Measurements from ENCODE around the gene THSD7A. TPM values are rescaled to one million over a fixed set of nuclear protein-coding genes. Genes with fewer than 3 reads are reported as not detected.

THSD7A gene
- total RNA-seq, 1 experiment from 2014 or later, result 5.9 TPM

GRCh38 chr7:11758627-11759111 is 73.3 kb downstream of the THSD7A start:
- DNase-seq, result no peak
- Mint-ChIP-seq H3K36me3 (ENCODE audit: insufficient read depth, unreplicated experiment) (no peaks in the 10 kb centered on the region), H3K9me3 (ENCODE audit: low read depth, unreplicated experiment) (no peaks in the 10 kb centered on the region), H3K27me3 (ENCODE audit: unreplicated experiment) (no peaks in the 10 kb centered on the region), H3K27ac (ENCODE audit: unreplicated experiment) (no peak overlapping the region), H3K4me3 (ENCODE audit: low read depth, unreplicated experiment) (no peak overlapping the region), H3K4me1 (ENCODE audit: low read depth, unreplicated experiment) (no peaks in the 10 kb centered on the region)
- intact Hi-C loops (cut with micrococcal nuclease; ENCODE audit: unreplicated experiment), result no loop called here
- BruUV-seq (replicated peaks), result no TSS peak
- no peak for TF ChIP-seq CTCF (IDR thresholded peaks at IDR 0.05; ENCODE audit: unreplicated experiment)
- CTCF ChIA-PET, result no interaction called here

GRCh38 chr7:11757153-11757552 is 74.8 kb downstream of the THSD7A start:
- intact Hi-C loops (cut with micrococcal nuclease; ENCODE audit: unreplicated experiment), result no loop called here
- TF ChIP-seq CTCF (IDR thresholded peaks at IDR 0.05; ENCODE audit: unreplicated experiment), result no peak
- no peaks in the 10 kb centered on the region for H3K4me1 Mint-ChIP-seq (ENCODE audit: low read depth, unreplicated experiment)
- H3K9me3 Mint-ChIP-seq (ENCODE audit: low read depth, unreplicated experiment), result no peaks in the 10 kb centered on the region
- H3K4me3 Mint-ChIP-seq (ENCODE audit: low read depth, unreplicated experiment), result no peak overlapping the region
- no peaks in the 10 kb centered on the region for H3K36me3 Mint-ChIP-seq (ENCODE audit: insufficient read depth, unreplicated experiment)
- no peaks in the 10 kb centered on the region for H3K27me3 Mint-ChIP-seq (ENCODE audit: unreplicated experiment)
- CTCF ChIA-PET, result no interaction called here
- BruUV-seq (replicated peaks), result no TSS peak
- no peak overlapping the region for H3K27ac Mint-ChIP-seq (ENCODE audit: unreplicated experiment)
- DNase-seq, result no peak

- Mint-ChIP-seq H3K9me3 (ENCODE audit: low read depth, unreplicated experiment) (no peaks in the 10 kb centered on the region), H3K27me3 (ENCODE audit: unreplicated experiment) (no peaks in the 10 kb centered on the region), H3K27ac (ENCODE audit: unreplicated experiment) (no peak overlapping the region), H3K4me1 (ENCODE audit: low read depth, unreplicated experiment) (no peaks in the 10 kb centered on the region), H3K4me3 (ENCODE audit: low read depth, unreplicated experiment) (no peak overlapping the region), H3K36me3 (ENCODE audit: insufficient read depth, unreplicated experiment) (no peaks in the 10 kb centered on the region)
- TF ChIP-seq CTCF (IDR thresholded peaks at IDR 0.05; ENCODE audit: unreplicated experiment), result no peak
- intact Hi-C loops (cut with micrococcal nuclease; ENCODE audit: unreplicated experiment), result no loop called here
- no TSS peak for BruUV-seq (replicated peaks)
- CTCF ChIA-PET, result no interaction called here
- no peak for DNase-seq
Measured at GRCh38 chr7:11754933-11755332, 77.1 kb downstream of the THSD7A start.

- Mint-ChIP-seq H3K27ac (ENCODE audit: unreplicated experiment) (no peak overlapping the region), H3K4me1 (ENCODE audit: low read depth, unreplicated experiment) (no peaks in the 10 kb centered on the region), H3K4me3 (ENCODE audit: low read depth, unreplicated experiment) (no peak overlapping the region), H3K9me3 (ENCODE audit: low read depth, unreplicated experiment) (no peaks in the 10 kb centered on the region), H3K36me3 (ENCODE audit: insufficient read depth, unreplicated experiment) (no peaks in the 10 kb centered on the region), H3K27me3 (ENCODE audit: unreplicated experiment) (no peaks in the 10 kb centered on the region)
- CTCF ChIA-PET, result no interaction called here
- intact Hi-C loops (cut with micrococcal nuclease; ENCODE audit: unreplicated experiment), result no loop called here
- no TSS peak for BruUV-seq (replicated peaks)
- no peak for DNase-seq
- TF ChIP-seq CTCF (IDR thresholded peaks at IDR 0.05; ENCODE audit: unreplicated experiment), result no peak
Measured at GRCh38 chr7:11754123-11754522, 77.9 kb downstream of the THSD7A start.

Measured in Calu3 (cell line).